HG02642 (cell line): Measurements from ENCODE around the gene EMC8.

Experiments used
- ATAC-seq: cut with Tn5 transposase; IDR thresholded peaks from one replicate; pipeline ENCODE4 v1.9.1; 2021; ENCODE audit warnings: mild to moderate bottlenecking; ENCODE audit not compliant: unreplicated experiment, poor library complexity

Gene EMC8

GRCh38 chr16:85835956-85836705 lies 36.8 kb upstream of the EMC8 start:
- ATAC-seq: no peak

- ATAC-seq: no peak
Measured at GRCh38 chr16:85835227-85835751, 35.9 kb upstream of the EMC8 start.

- no peak for ATAC-seq
Measured at GRCh38 chr16:85834741-85835140, 35.4 kb upstream of the EMC8 start.

DNA sequence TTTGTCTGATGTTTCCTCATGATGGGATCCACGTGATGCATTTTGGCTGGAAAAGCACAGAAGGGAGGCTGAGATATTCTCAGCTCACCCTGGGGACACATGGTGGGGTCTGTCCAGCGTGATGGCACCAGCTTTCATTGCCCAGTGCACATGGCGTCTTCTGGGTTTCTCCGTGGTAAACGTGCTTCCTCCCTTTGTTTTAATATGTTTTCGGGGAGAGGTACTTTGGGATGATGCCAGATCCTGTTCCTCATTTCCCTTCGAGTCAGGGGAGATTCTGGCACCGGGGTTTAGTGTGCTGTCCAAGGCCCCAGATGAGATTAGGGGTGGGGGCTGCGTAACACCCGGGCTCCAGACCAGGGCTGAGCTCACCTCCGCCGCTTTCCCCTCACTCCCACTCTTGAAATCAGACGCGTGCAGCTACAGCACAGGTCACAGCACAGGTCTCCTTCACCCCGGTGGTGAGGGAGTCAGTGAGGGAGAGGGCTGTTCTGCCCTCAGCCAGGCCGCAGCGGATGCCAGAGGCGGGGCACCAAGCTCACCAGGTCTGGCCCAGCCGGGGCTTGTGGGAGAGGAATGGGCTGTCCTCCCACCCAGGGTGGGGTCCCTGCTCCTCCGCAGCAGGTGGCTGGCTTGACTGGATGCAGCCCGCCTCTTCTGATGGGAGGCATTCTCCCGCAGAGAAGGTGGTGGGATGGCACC lies 34.0 kb upstream of the EMC8 start:
- no peak for ATAC-seq

DNA sequence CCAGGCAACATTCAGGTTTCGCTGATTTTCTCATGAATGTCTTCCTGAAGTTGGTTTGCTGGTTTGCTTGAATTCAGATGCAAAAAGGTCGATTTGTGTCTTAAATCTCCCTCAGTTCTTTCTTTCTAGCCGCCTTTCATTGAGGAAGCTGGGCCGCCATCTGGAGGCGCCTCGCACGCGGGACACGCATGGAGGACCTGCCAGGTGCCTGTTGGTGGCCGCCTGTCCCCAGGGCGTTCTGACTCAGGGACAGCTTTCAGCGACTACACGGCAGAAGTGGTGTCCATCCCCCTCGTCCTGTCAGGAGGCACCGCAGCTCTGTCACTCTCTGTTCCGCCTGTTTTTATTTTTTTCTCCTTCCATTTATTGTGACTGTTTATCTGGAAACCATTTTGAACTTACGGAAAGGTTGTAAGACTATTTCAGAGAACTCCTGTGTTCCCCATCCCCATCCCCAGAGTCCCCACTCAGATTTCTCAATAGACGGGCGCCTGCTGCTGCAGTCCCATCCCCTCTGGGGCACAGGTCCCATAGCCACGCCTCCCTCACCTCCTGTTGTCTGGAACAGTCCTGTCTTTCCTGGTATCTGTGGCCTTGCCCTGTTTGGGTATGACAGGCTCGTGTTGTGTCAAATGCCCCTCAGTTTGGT lies 33.4 kb upstream of the EMC8 start:
- ATAC-seq: no peak

- ATAC-seq: no peak
Measured at GRCh38 chr16:85830821-85831220, 31.5 kb upstream of the EMC8 start.

DNA sequence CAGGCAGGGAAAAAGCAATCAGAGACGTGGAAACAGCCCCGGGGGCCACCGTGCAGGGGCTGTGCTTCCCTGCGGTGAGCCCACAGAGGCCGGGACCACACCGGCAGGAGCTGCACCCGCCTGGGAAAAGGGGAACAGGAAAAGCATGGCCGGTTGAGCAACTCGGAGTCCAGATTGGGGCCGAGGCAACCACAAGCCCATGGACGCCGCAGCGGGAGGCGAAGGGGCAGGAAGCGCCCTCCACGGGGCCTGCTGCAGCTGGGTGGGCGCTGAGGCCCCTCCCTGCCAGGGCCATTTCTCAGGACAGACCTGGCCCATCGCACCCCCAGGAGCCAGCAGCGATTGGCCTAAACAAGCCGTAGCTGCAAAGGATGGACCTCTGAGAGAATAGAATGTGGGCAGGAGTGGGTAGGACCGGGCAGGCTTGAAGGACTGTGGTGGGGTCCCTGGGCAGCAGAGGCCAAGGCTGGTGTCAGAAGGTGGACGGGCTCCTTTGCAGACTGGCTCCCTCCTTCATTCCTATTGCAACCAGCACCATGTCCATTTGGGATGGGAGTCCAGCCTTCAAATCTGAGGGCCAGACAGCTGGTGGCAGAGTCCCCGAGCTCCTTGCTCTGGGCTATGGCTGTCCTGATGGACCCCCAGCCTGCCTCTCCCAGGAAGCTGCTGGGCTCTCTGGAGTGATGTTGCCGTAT lies 30.6 kb upstream of the EMC8 start:
- ATAC-seq: no peak

- ATAC-seq: no peak
Measured at GRCh38 chr16:85829171-85829719, 29.9 kb upstream of the EMC8 start.

- ATAC-seq: no peak
Measured at GRCh38 chr16:85828166-85828565, 28.8 kb upstream of the EMC8 start.

DNA sequence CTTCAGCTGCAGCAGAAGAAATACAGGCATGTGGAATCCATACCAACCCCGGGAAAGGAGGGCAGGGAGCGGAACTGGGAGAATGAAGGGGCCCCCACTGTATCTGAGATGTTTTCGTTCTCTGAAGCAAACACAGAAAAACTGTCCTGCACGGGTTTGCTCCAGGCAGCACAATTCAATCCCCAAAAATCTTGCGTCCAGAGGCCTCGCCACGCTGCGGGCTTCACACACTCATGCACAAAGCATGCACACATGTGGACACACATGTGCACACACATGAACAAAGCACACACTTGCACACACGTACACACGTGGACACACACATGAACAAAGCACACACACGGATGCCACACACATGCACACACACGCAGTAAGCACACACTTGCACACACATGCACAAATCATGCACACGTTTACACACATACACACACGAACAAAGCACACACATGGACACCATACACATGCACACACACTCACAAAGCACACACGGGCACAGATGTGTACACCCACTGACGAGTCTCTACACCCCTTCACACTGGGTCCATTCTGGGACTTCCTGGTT lies 27.4 kb upstream of the EMC8 start:
- no peak for ATAC-seq

DNA sequence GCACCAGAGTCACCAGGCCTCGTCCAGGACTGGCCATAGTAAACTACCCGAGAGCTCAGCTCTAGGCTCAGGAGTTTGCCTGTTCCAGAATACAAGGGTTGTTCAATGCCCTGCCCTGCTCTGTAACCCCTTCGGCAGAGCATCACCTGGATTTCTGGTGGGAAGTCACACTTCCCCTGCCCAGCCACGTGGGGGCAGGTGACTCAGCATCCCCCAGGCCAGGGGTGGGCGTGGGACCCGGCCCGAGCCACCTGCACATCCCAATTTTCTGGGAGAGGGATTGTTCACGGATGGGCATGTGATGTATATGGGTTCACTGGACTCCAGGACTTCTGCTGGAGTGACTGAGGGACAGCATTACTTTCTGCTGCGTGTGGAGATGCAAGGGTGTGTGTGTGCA lies 26.0 kb upstream of the EMC8 start:
- no peak for ATAC-seq

- no peak for ATAC-seq
Measured at GRCh38 chr16:85824161-85825135, 25.1 kb upstream of the EMC8 start.

GRCh38 chr16:85823328-85823920 lies 24.1 kb upstream of the EMC8 start:
- ATAC-seq: no peak

GRCh38 chr16:85822145-85822544 lies 22.8 kb upstream of the EMC8 start:
- ATAC-seq: no peak

DNA sequence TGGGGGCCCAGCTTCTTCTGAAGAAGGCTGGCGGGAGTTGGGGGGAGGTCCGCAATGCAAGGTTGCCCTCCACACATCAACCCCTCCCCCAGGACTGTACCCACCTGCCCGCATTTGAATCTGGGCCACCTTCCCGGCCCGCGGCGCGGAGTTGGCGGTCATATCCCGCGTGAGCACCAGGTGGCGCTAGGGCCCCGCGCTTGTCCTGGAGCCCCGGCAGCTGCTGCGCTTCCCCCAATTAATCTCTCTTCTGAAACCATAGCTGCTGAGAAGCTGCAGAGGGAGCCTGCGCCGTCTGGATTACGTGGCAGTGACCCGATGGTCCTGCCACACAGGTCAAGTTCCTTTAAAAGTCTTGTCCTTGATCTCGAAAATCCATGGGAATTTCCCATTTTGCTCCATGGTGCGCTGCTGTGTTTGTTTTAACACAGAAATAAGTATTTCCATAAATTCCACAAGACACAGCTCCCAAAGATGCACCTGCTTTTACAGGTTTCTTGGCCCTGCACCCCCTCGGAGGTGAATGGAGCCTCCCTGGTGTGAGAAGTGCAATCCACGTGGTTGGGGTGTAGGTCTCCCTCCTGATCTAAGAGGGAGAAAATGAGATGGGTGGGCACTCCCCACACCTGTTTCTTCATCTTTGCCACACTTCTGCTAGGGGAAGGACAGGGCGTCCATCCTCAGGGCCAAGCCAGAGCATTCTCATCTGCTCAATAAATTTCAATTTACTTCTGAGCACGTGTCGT lies 22.2 kb upstream of the EMC8 start:
- ATAC-seq: no peak

GRCh38 chr16:85820604-85821372 lies 21.4 kb upstream of the EMC8 start:
- ATAC-seq: no peak

- no peak for ATAC-seq
Measured at GRCh38 chr16:85819771-85820170, 20.4 kb upstream of the EMC8 start.
